Measurements from ENCODE around the gene ALOX15B. TPM values are rescaled to one million over a fixed set of nuclear protein-coding genes. Genes with fewer than 3 reads are reported as not detected.

The ALOX15B gene
- total and polyA plus RNA-seq, 10 donors: 0.13 to 7.8 (median 2.7) TPM

DNA sequence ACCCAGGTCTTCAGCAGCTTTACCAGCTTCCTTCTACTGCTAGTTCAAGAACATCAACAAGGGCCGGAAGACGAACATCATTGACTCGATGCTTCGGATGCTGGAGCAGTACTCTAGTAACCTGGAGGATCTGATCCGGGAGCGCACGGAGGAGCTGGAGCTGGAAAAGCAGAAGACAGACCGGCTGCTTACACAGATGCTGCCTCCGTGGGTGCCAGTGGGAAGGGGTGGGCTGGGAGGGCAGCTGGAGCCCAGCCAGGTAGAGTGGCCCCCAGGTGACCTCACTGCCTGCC, 24.4 kb upstream of the ALOX15B start:
- DNase-seq: peak; percentile 25
- WGBS, 5 donors: 87 to 95% (median 90%) methylated on average over 9 of the region's 9 CpGs
- H3K36me3 ChIP-seq: no peaks in the 10 kb centered on the region
- H3K9me3 ChIP-seq: no peaks in the 10 kb centered on the region
- peaks cover 10 to 55% (median 39%) of the 10 kb centered on the region in 6 donors for H3K4me1 ChIP-seq
- H3K27ac ChIP-seq: no peak overlapping the region
- intact Hi-C loops (cut with DNase I; ENCODE audit: low total_unique reads): no loop called here
- no peak for TF ChIP-seq POLR2AphosphoS5 (IDR thresholded peaks at IDR 0.05)
- TF ChIP-seq, protein P1, sequence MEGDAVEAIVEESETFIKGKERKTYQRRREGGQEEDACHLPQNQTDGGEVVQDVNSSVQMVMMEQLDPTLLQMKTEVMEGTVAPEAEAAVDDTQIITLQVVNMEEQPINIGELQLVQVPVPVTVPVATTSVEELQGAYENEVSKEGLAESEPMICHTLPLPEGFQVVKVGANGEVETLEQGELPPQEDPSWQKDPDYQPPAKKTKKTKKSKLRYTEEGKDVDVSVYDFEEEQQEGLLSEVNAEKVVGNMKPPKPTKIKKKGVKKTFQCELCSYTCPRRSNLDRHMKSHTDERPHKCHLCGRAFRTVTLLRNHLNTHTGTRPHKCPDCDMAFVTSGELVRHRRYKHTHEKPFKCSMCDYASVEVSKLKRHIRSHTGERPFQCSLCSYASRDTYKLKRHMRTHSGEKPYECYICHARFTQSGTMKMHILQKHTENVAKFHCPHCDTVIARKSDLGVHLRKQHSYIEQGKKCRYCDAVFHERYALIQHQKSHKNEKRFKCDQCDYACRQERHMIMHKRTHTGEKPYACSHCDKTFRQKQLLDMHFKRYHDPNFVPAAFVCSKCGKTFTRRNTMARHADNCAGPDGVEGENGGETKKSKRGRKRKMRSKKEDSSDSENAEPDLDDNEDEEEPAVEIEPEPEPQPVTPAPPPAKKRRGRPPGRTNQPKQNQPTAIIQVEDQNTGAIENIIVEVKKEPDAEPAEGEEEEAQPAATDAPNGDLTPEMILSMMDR (IDR thresholded peaks at IDR 0.05 in 8 of 11, conservative IDR thresholded peaks at IDR 0.05 in 3 of 11): no peak
- TF ChIP-seq POLR2A (IDR thresholded peaks at IDR 0.05): no peak
- peaks cover 0 to 78% (median 22%) of the 10 kb centered on the region in 7 donors for H3K27me3 ChIP-seq (replicated peaks in 1 of 7)
- H3K4me3 ChIP-seq: no peak overlapping the region

- peak; percentile 64 for DNase-seq
- WGBS, 5 donors: 76 to 91% (median 82%) methylated on average over 29 to 44 of the region's 44 CpGs
- TF ChIP-seq POLR2A (IDR thresholded peaks at IDR 0.05) (no peak), POLR2AphosphoS5 (IDR thresholded peaks at IDR 0.05) (no peak)
- TF ChIP-seq, protein P1 (IDR thresholded peaks at IDR 0.05 in 8 of 11, conservative IDR thresholded peaks at IDR 0.05 in 3 of 11): no peak
- Histone ChIP-seq H3K4me1 (peaks cover 10 to 64% (median 40%) of the 10 kb centered on the region in 6 donors), H3K27ac (no peak overlapping the region), H3K9me3 (no peaks in the 10 kb centered on the region), H3K4me3 (peak overlapping the region in 4 of 8 donors; percentile 38 to 68 (median 38)), H3K27me3 (replicated peaks in 1 of 7) (peaks cover 0 to 81% (median 22%) of the 10 kb centered on the region in 7 donors), H3K36me3 (no peaks in the 10 kb centered on the region)
- intact Hi-C loops (cut with DNase I; ENCODE audit: low total_unique reads): no loop called here
Observed at GRCh38 chr17:8015236-8015956, 23.5 kb upstream of the ALOX15B start.

DNA sequence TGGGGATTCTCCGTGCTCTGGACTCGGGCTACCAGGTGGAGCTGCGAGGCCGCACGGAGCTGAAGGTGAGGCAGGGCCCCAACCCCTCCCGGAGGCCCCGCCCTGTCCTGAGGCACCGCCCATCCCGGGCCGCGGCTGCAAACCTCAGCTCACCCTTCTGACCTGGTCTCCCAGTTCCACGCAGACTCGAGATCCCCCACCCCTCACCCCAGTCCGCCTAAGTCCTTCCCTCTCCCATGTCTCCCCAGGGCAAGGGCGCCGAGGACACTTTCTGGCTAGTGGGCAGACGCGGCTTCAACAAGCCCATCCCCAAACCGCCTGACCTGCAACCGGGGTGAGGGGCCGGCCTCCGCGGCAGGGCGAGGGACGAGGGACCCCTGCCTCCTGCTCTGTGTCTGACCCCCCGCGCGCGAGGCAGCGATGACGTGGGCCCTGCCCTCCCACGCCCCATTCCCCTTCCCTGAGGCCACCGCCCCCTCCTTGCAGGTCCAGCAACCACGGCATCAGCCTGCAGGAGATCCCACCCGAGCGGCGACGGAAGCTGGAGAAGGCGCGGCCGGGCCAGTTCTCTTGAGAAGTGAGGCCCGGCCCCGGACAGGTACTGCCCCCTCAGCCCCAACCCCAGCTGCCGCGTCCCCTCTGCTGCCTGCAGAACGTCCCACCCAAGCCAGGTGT, 22.8 kb upstream of the ALOX15B start:
- TF ChIP-seq POLR2A (IDR thresholded peaks at IDR 0.05): no peak
- no peak for TF ChIP-seq POLR2AphosphoS5 (IDR thresholded peaks at IDR 0.05)
- TF ChIP-seq, protein P1 (IDR thresholded peaks at IDR 0.05 in 8 of 11, conservative IDR thresholded peaks at IDR 0.05 in 3 of 11): no peak
- Histone ChIP-seq H3K4me1 (peaks cover 10 to 66% (median 40%) of the 10 kb centered on the region in 6 donors), H3K27ac (peak overlapping the region in 2 of 8 donors; percentile 63 to 77), H3K27me3 (replicated peaks in 1 of 7) (peaks cover 0 to 80% (median 22%) of the 10 kb centered on the region in 7 donors), H3K36me3 (no peaks in the 10 kb centered on the region), H3K4me3 (peak overlapping the region; percentile 2 to 68 (median 33)), H3K9me3 (no peaks in the 10 kb centered on the region)
- peak; percentile 81 for DNase-seq
- intact Hi-C loops (cut with DNase I; ENCODE audit: low total_unique reads): no loop called here
- WGBS, 5 donors: 1 to 3% (median 3%) methylated on average over 31 to 46 of the region's 46 CpGs
